Epithelial cell of esophagus (primary cell): ENCODE measurements around the gene IFNL3.
A peak's percentile ranks its signal among the peaks of the same experiment; 100 is the strongest.

Experiments used
- DNase-seq: peaks from one replicate; pipeline ENCODE4 v3.0.0; 2010; ENCODE audit warnings: low read depth
- H3K4me3 ChIP-seq: 2 replicates; pipeline ENCODE4 v1.5.1; 2011; ENCODE audit warnings: mild to moderate bottlenecking, low read length, control low read depth
- CTCF ChIP-seq: IDR thresholded peaks from 2 replicates; pipeline ENCODE4 v1.5.1; 2011; ENCODE audit warnings: low read depth, mild to moderate bottlenecking, low read length, control low read depth, inconsistent platforms; ENCODE audit not compliant: insufficient read depth; ENCODE audit errors: missing control alignments

The IFNL3 gene

GRCh38 chr19:39196320-39196719 is 48.5 kb downstream of the IFNL3 start:
- no peak for DNase-seq
- no peak overlapping the region for H3K4me3 ChIP-seq
- TF ChIP-seq CTCF: no peak

GRCh38 chr19:39195755-39196154 is 49.1 kb downstream of the IFNL3 start:
- H3K4me3 ChIP-seq: no peak overlapping the region
- no peak for TF ChIP-seq CTCF
- peak; percentile 45 for DNase-seq

GRCh38 chr19:39194832-39195542 is 49.8 kb downstream of the IFNL3 start:
- no peak for DNase-seq
- TF ChIP-seq CTCF: no peak
- H3K4me3 ChIP-seq: no peak overlapping the region

- no peak overlapping the region for H3K4me3 ChIP-seq
- DNase-seq: no peak
- TF ChIP-seq CTCF: no peak
Measured at GRCh38 chr19:39193803-39194202, 51.0 kb downstream of the IFNL3 start.
